Smooth muscle cell (in vitro differentiated cells): ENCODE data around the gene PGLYRP1. TPM values are rescaled to one million over a fixed set of nuclear protein-coding genes. Genes with fewer than 3 reads are reported as not detected.

Source experiments
- DNase-seq: peaks from one replicate; lab custom pipeline; 2025; ENCODE audit not compliant: unreplicated experiment; lab: John Stamatoyannopoulos, UW
- H2AFZ ChIP-seq: fragments of 200-600 bp; sonication (generic); 2 replicates; pipeline ENCODE4 v1.6.0; 2016; ENCODE audit warnings: antibody characterized with exemption, low read depth, mild to moderate bottlenecking
- H3F3A ChIP-seq: fragments of 200-600 bp; sonication (generic); 2 replicates; pipeline ENCODE4 v1.6.0; 2017; ENCODE audit warnings: antibody characterized with exemption, low read depth
- H3K27ac ChIP-seq: fragments of 200-600 bp; sonication (generic); 2 replicates; pipeline ENCODE4 v1.5.1; 2016; ENCODE audit warnings: low read depth, mild to moderate bottlenecking
- H3K27me3 ChIP-seq: fragments of 200-600 bp; sonication (generic); 2 replicates; pipeline ENCODE4 v1.6.1; 2016; ENCODE audit warnings: low read depth, mild to moderate bottlenecking
- H3K36me3 ChIP-seq: fragments of 200-600 bp; sonication (generic); 2 replicates; pipeline ENCODE4 v1.5.1; 2016; ENCODE audit warnings: low read depth
- H3K4me1 ChIP-seq: fragments of 200-600 bp; sonication (generic); 2 replicates; pipeline ENCODE4 v1.5.1; 2016; ENCODE audit warnings: low read depth
- H3K4me2 ChIP-seq: fragments of 200-600 bp; sonication (generic); 2 replicates; pipeline ENCODE4 v1.6.0; 2016; ENCODE audit warnings: mild to moderate bottlenecking
- H3K4me3 ChIP-seq: fragments of 200-600 bp; sonication (generic); 2 replicates; pipeline ENCODE4 v1.5.1; 2016; ENCODE audit warnings: mild to moderate bottlenecking
- H3K79me2 ChIP-seq: fragments of 200-600 bp; sonication (generic); 2 replicates; pipeline ENCODE4 v1.6.0; 2016; ENCODE audit warnings: low read depth, mild to moderate bottlenecking
- H3K9ac ChIP-seq: fragments of 200-600 bp; sonication (generic); 2 replicates; pipeline ENCODE4 v1.6.0; 2016; ENCODE audit warnings: low read depth
- H3K9me3 ChIP-seq: fragments of 200-600 bp; sonication (generic); replicated peaks from 2 replicates; pipeline ENCODE4 v1.5.1; 2016; ENCODE audit warnings: low read depth
- H4K20me1 ChIP-seq: fragments of 200-600 bp; sonication (generic); 2 replicates; pipeline ENCODE4 v1.6.0; 2016; ENCODE audit warnings: low read depth
- WGBS: methylation state at CpG from one replicate; pipeline ENCODE4 v1.1.7; 2016; ENCODE audit warnings: low lambda C conversion rate; 5-methylcytosine and 5-hydroxymethylcytosine counted together
- polyA plus RNA-seq: library from polyadenylated mRNA; unstranded; fragments of >200 nt; fragmentation: Nextera tagmentation; extraction: Ambion mirVana; gene quantifications from 2 replicates; pipeline ENCODE4 v1.2.1, GENCODE V29; 2016
- total RNA-seq: library from RNA; depleted of rRNA; stranded (reverse); fragments of >200 nt; gene quantifications from 2 replicates; pipeline ENCODE4 v1.2.3, GENCODE V29; 2014
- TF ChIP-seq, protein P1 (sequence below): fragments of 200-600 bp; sonication (generic); IDR thresholded peaks from 2 replicates; pipeline ENCODE4 v1.5.1; 2017; ENCODE audit warnings: borderline replicate concordance, mild to moderate bottlenecking, antibody characterized with exemption; ENCODE audit not compliant: insufficient read depth, poor library complexity, severe bottlenecking

PGLYRP1 gene
- total and polyA plus RNA-seq, 2 experiments from 2014 or later: not detected

DNA sequence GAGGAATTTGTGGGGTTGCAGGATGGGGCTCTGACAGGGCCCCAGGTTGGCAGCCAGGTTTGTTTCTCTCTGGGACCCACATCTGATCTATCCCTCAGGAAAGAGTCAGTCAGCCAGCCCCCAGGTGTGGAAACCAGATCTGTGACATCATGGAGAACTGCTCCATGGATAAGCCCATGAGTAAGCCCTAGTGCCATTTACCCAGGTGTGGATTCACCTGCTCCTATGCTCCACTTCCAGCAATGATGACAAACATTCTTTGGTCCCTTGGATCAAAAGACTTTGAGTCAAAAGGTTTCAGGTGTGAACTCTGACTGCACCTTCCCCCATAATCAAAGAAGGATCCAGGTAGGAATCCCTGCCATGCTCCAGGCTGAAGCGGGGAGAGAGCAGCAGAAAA, 44.8 kb upstream of the PGLYRP1 start:
- no peaks in the 10 kb centered on the region for H3K4me1 ChIP-seq
- no peaks in the 10 kb centered on the region for H3K79me2 ChIP-seq
- peak overlapping the region; percentile 84 for H3K27ac ChIP-seq
- no peak for DNase-seq
- TF ChIP-seq, protein P1, sequence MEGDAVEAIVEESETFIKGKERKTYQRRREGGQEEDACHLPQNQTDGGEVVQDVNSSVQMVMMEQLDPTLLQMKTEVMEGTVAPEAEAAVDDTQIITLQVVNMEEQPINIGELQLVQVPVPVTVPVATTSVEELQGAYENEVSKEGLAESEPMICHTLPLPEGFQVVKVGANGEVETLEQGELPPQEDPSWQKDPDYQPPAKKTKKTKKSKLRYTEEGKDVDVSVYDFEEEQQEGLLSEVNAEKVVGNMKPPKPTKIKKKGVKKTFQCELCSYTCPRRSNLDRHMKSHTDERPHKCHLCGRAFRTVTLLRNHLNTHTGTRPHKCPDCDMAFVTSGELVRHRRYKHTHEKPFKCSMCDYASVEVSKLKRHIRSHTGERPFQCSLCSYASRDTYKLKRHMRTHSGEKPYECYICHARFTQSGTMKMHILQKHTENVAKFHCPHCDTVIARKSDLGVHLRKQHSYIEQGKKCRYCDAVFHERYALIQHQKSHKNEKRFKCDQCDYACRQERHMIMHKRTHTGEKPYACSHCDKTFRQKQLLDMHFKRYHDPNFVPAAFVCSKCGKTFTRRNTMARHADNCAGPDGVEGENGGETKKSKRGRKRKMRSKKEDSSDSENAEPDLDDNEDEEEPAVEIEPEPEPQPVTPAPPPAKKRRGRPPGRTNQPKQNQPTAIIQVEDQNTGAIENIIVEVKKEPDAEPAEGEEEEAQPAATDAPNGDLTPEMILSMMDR: no peak
- H3F3A ChIP-seq: no peaks in the 10 kb centered on the region
- no peaks in the 10 kb centered on the region for H3K36me3 ChIP-seq
- WGBS: 100% methylated on average over 1 of the region's 1 CpG
- no peak overlapping the region for H2AFZ ChIP-seq
- H3K4me3 ChIP-seq: no peak overlapping the region
- no peaks in the 10 kb centered on the region for H3K9me3 ChIP-seq
- no peaks in the 10 kb centered on the region for H3K27me3 ChIP-seq
- no peaks in the 10 kb centered on the region for H4K20me1 ChIP-seq
- peak overlapping the region; percentile 22 for H3K4me2 ChIP-seq
- no peak overlapping the region for H3K9ac ChIP-seq

DNA sequence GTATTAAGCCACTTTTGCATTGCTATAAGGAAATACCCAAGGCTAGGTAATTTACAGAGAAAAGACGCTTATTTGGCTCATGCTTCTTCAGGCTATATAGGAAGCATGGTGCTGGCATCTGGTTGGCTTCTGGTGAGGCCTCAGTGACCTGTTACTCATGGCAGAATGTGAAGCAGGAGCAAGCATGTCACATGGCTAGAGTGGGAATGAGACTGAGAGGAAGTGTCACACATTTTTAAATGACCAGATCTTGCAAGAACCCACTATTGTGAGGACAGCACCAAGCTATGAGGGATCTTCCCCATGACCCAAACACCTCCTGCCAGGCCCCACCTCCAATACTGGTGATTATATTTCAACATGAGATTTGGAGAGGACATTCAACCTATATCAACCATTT, 43.6 kb upstream of the PGLYRP1 start:
- H3K4me2 ChIP-seq: no peak overlapping the region
- H3K9ac ChIP-seq: no peak overlapping the region
- DNase-seq: no peak
- H4K20me1 ChIP-seq: no peaks in the 10 kb centered on the region
- H3K4me1 ChIP-seq: no peaks in the 10 kb centered on the region
- H3K36me3 ChIP-seq: no peaks in the 10 kb centered on the region
- no peak overlapping the region for H2AFZ ChIP-seq
- H3F3A ChIP-seq: no peaks in the 10 kb centered on the region
- no peaks in the 10 kb centered on the region for H3K27me3 ChIP-seq
- no peaks in the 10 kb centered on the region for H3K9me3 ChIP-seq
- 88% methylated on average over 1 of the region's 1 CpG for WGBS
- no peaks in the 10 kb centered on the region for H3K79me2 ChIP-seq
- TF ChIP-seq, protein P1: no peak
- no peak overlapping the region for H3K4me3 ChIP-seq
- no peak overlapping the region for H3K27ac ChIP-seq

DNA sequence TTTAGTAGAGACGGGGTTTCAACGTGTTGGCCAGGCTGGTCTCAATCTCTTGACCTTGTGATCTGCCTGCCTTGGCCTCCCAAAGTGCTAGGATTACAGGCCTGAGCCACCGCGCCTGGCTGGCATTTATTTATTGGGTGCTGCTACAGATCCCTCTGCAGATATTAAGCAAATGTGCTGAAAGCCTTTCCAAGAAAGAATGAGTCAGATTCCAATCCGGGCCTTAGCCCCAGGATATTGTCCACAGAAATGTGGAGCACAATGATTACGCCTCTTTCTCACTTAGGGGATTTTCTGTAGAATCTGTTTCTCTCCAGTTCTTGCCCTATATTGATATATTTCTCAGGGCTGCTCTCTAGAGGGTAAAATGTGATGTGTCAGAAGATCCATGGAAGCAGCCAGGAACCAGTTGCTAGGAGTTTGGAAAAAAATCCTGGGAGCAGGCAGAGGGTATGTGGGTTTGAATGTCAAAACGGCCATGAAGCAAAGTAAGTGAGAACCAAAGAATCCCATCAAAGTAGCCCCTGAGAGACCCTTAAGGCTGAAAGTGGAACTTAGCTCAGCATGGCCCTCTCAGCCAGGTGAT, 42.7 kb upstream of the PGLYRP1 start:
- Histone ChIP-seq H3K27me3 (no peaks in the 10 kb centered on the region), H3K9me3 (no peaks in the 10 kb centered on the region), H3F3A (no peaks in the 10 kb centered on the region), H3K4me2 (no peak overlapping the region), H3K9ac (no peak overlapping the region), H4K20me1 (no peaks in the 10 kb centered on the region), H2AFZ (no peak overlapping the region), H3K4me1 (no peaks in the 10 kb centered on the region), H3K79me2 (no peaks in the 10 kb centered on the region), H3K36me3 (no peaks in the 10 kb centered on the region), H3K4me3 (no peak overlapping the region), H3K27ac (no peak overlapping the region)
- no peak for DNase-seq
- 28% methylated on average over 7 of the region's 7 CpGs for WGBS
- TF ChIP-seq, protein P1: no peak

DNA sequence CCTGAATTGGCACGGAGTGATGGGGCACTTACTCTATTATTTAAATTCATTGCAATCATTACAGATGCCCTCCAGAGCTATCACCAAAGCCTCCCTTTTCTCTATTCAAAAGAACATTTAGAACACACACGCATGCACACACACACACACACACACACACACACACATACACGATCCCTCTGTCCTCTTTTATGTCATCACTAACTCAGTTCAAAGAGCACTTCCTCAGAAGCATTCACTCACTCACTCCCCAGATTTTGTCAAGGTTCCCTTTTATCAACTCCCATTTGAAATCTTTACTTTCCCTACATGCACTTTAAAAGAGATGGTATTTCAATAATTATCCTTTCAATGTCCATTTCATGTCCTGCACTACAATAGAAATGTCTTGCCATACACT, 40.3 kb upstream of the PGLYRP1 start:
- 71% methylated on average over 3 of the region's 3 CpGs for WGBS
- H3K27me3 ChIP-seq: no peaks in the 10 kb centered on the region
- H3K36me3 ChIP-seq: no peaks in the 10 kb centered on the region
- H2AFZ ChIP-seq: no peak overlapping the region
- H3K4me1 ChIP-seq: no peaks in the 10 kb centered on the region
- H3K9me3 ChIP-seq: no peaks in the 10 kb centered on the region
- TF ChIP-seq, protein P1: no peak
- no peak overlapping the region for H3K4me3 ChIP-seq
- H3K79me2 ChIP-seq: no peaks in the 10 kb centered on the region
- no peaks in the 10 kb centered on the region for H4K20me1 ChIP-seq
- no peak for DNase-seq
- no peak overlapping the region for H3K4me2 ChIP-seq
- H3K9ac ChIP-seq: no peak overlapping the region
- no peak overlapping the region for H3K27ac ChIP-seq
- no peaks in the 10 kb centered on the region for H3F3A ChIP-seq
